SK-N-SH treated with all-trans-retinoic acid at 6 μM for 48 hours (cell line): ENCODE results near the gene EDIL3.
"Not testable (repeated sequence)": the region's sequence is repeated elsewhere in the genome, so short reads cannot be mapped to it uniquely, and the experiment has no call there.

Source experiments
- ATAC-seq: fragments of 200-7000 bp; cut with Tn5 transposase; 3 replicates; pipeline ENCODE4 v1.9.1; 2020; ENCODE audit warnings: mild to moderate bottlenecking, moderate library complexity
- ARNTL ChIP-seq: fragments of 450-650 bp; formaldehyde crosslinking; IDR thresholded peaks from 2 replicates; pipeline ENCODE4 v1.5.0; 2020; ENCODE audit warnings: low read depth, mild to moderate bottlenecking, moderate library complexity, borderline replicate concordance
- BACH2 ChIP-seq: fragments of 250-450 bp; sonication (Bioruptor Pico); IDR thresholded peaks from 2 replicates; pipeline ENCODE4 v1.9.0; 2021; ENCODE audit warnings: mild to moderate bottlenecking, borderline replicate concordance
- CREB5 ChIP-seq: fragments of 250-450 bp; sonication (Bioruptor Pico); IDR thresholded peaks from 2 replicates; pipeline ENCODE4 v1.5.1; 2020; ENCODE audit warnings: low read depth, mild to moderate bottlenecking, moderate library complexity
- CSDC2 ChIP-seq: fragments of 250-450 bp; sonication (Bioruptor Pico); IDR thresholded peaks from 2 replicates; pipeline ENCODE4 v1.5.0; 2020; ENCODE audit warnings: mild to moderate bottlenecking, moderate library complexity
- CSRNP3 ChIP-seq: fragments of 250-450 bp; sonication (Bioruptor Pico); IDR thresholded peaks from 2 replicates; pipeline ENCODE4 v1.5.1; 2021; ENCODE audit warnings: mild to moderate bottlenecking, moderate library complexity
- ESRRG ChIP-seq: fragments of 250-450 bp; sonication (Bioruptor Pico); IDR thresholded peaks from 2 replicates; pipeline ENCODE4 v1.6.1; 2021; ENCODE audit warnings: mild to moderate bottlenecking
- GLIS3 ChIP-seq: fragments of 250-450 bp; sonication (Bioruptor Pico); IDR thresholded peaks from 2 replicates; pipeline ENCODE4 v1.5.0; 2020; ENCODE audit warnings: mild to moderate bottlenecking, moderate library complexity
- ISL1 ChIP-seq: fragments of 250-450 bp; sonication (Bioruptor Pico); IDR thresholded peaks from 2 replicates; pipeline ENCODE4 v2.1.2; 2022; ENCODE audit warnings: mild to moderate bottlenecking, moderate library complexity
- PPARA ChIP-seq: fragments of 250-450 bp; sonication (Bioruptor Pico); IDR thresholded peaks from 2 replicates; pipeline ENCODE4 v1.5.0; 2020; ENCODE audit warnings: mild to moderate bottlenecking, borderline replicate concordance
- RARB ChIP-seq: fragments of 250-450 bp; sonication (Bioruptor Pico); IDR thresholded peaks from 2 replicates; pipeline ENCODE4 v1.8.0; 2021; ENCODE audit warnings: mild to moderate bottlenecking, moderate library complexity
- SNAI2 ChIP-seq: fragments of 250-450 bp; sonication (Bioruptor Pico); IDR thresholded peaks from 2 replicates; pipeline ENCODE4 v1.5.0; 2020; ENCODE audit warnings: mild to moderate bottlenecking, moderate library complexity
- TCF4 ChIP-seq: fragments of 250-450 bp; sonication (Bioruptor Pico); IDR thresholded peaks from 2 replicates; pipeline ENCODE4 v1.8.0; 2021; ENCODE audit warnings: mild to moderate bottlenecking, moderate library complexity, borderline replicate concordance
- TSHZ2 ChIP-seq: fragments of 250-450 bp; sonication (Bioruptor Pico); IDR thresholded peaks from 2 replicates; pipeline ENCODE4 v1.5.0; 2020; ENCODE audit warnings: mild to moderate bottlenecking, moderate library complexity
- ZC3H10 ChIP-seq: fragments of 250-450 bp; sonication (Bioruptor Pico); IDR thresholded peaks from 2 replicates; pipeline ENCODE4 v1.5.1; 2021; ENCODE audit warnings: mild to moderate bottlenecking, moderate library complexity
- ZFP3 ChIP-seq: fragments of 250-450 bp; sonication (Bioruptor Pico); IDR thresholded peaks from 2 replicates; pipeline ENCODE4 v1.5.0; 2020; ENCODE audit warnings: mild to moderate bottlenecking, moderate library complexity
- ZNF70 ChIP-seq: fragments of 450-650 bp; formaldehyde crosslinking; IDR thresholded peaks from 2 replicates; pipeline ENCODE4 v1.5.0; 2020; ENCODE audit warnings: mild to moderate bottlenecking, moderate library complexity
- TF ChIP-seq, protein P1 (sequence below): fragments of 250-450 bp; sonication (Bioruptor Pico); IDR thresholded peaks from 2 replicates; pipeline ENCODE4 v1.8.0; 2021; ENCODE audit warnings: low read depth, mild to moderate bottlenecking, moderate library complexity, borderline replicate concordance

Gene EDIL3

DNA sequence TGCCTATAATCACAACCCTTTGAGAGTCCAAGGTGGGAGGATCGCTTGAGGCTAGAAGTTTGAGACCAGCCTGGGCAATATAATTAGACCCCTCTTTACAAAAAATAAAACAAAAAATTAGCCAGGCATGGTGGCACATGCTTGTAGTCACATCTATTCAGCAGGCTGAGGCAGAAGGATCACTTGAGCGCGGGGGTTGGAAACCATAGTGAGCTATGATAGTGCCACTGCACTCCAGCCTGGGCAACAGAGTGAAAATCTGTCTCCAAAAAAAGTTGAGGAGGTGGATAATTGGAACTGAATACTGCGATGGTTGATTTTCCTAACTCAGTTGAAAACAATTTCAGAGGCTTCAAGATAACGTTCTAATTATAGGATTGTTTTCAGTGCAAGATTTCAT, 52.6 kb downstream of the EDIL3 start:
- ATAC-seq: no peak
- TF ChIP-seq ZFP3 (CRISPR knock-in tag) (no peak), ZNF70 (CRISPR knock-in tag) (no peak), ISL1 (CRISPR knock-in tag) (no peak), SNAI2 (CRISPR knock-in tag) (no peak), TSHZ2 (no peak), BACH2 (CRISPR knock-in tag) (no peak), ZC3H10 (CRISPR knock-in tag) (no peak), RARB (CRISPR knock-in tag) (no peak), TCF4 (CRISPR knock-in tag) (no peak), PPARA (CRISPR knock-in tag) (no peak)
- TF ChIP-seq, protein P1, sequence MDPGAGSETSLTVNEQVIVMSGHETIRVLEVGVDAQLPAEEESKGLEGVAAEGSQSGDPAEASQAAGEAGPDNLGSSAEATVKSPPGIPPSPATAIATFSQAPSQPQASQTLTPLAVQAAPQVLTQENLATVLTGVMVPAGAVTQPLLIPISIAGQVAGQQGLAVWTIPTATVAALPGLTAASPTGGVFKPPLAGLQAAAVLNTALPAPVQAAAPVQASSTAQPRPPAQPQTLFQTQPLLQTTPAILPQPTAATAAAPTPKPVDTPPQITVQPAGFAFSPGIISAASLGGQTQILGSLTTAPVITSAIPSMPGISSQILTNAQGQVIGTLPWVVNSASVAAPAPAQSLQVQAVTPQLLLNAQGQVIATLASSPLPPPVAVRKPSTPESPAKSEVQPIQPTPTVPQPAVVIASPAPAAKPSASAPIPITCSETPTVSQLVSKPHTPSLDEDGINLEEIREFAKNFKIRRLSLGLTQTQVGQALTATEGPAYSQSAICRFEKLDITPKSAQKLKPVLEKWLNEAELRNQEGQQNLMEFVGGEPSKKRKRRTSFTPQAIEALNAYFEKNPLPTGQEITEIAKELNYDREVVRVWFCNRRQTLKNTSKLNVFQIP (CRISPR knock-in tag): no peak

- TF ChIP-seq TCF4 (CRISPR knock-in tag) (no peak), CSDC2 (CRISPR knock-in tag) (no peak), ISL1 (CRISPR knock-in tag) (no peak), ZFP3 (CRISPR knock-in tag) (no peak), SNAI2 (CRISPR knock-in tag) (no peak), ESRRG (CRISPR knock-in tag) (no peak), BACH2 (CRISPR knock-in tag) (no peak), GLIS3 (no peak), RARB (CRISPR knock-in tag) (no peak), ZC3H10 (CRISPR knock-in tag) (no peak), TSHZ2 (no peak), CREB5 (CRISPR knock-in tag) (no peak), CSRNP3 (CRISPR knock-in tag) (no peak), ARNTL (CRISPR knock-in tag) (no peak)
- ATAC-seq: no peak
Observed at GRCh38 chr5:84327591-84327990, 57.1 kb downstream of the EDIL3 start.

DNA sequence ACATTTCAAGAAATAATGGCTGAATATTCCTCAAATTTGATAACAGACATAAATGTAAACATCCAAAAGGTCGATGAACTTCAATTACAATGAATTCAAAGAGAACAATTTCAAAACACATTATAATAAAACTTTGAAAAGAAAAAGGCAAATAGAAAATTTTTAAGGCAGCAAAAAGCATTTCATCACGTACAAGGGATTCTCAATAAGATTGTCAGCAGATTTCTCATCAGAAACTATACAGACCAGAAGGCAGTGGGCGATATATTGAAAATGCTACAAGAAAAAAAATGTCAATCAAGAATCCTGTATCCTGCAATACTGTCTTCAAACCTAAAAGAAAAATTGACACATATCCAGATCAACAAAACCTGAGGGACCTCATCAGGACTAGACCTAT, 62.0 kb downstream of the EDIL3 start:
- TF ChIP-seq, protein P1 (CRISPR knock-in tag): no peak
- no peak for ATAC-seq

GRCh38 chr5:84317826-84318225, 66.9 kb downstream of the EDIL3 start:
- not testable (repeated sequence) for ATAC-seq

DNA sequence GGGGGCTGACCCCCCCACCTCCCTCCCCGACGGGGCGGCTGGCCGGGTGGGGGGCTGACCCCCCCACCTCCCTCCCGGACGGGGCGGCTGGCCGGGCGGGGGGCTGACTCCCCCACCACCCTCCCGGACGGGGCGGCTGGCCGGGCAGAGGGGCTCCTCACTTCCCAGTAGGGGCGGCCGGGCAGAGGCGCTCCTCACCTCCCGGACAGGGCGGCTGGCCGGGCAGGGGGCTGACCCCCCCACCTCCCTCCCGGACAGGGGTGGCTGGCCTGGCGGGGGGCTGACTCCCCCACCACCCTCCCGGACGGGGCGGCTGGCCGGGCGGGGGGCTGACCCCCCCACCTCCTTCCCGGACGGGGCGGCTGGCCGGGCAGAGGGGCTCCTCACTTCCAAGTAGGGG, 72.4 kb downstream of the EDIL3 start:
- ATAC-seq: not testable (repeated sequence)

DNA sequence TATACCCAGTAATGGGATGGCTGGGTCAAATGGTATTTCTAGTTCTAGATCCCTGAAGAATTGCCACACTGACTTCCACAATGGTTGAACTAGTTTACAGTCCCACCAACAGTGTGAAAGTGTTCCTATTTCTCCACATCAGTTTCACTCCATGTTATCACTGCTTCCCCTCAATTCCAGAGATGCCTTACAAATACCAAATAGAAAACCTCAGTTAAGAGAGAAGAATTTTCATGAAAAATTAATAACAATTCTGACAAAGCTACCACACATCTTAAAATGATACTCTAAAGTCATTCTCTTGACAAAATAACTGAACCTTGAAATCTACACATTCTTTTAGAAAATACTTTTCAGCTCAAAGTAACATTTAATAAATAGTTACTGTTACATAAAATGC, 74.8 kb downstream of the EDIL3 start:
- not testable (repeated sequence) for ATAC-seq
